Cardiac fibroblast (primary cell): ENCODE results near the gene SLC22A23.
A peak's percentile ranks its signal among the peaks of the same experiment; 100 is the strongest.

Source experiments
- DNase-seq, 2 donors: peaks; one replicate each; pipeline versions ENCODE4 v3.0.0 to v3.0.0-alpha.2; 2010; ENCODE audit warnings: low read depth in 2 of 2
- H3K4me3 ChIP-seq, 2 donors: replicated peaks in 1 of 2; 1 replicate in 1 of 2; 2 replicates in 1 of 2; pipeline ENCODE4 v1.5.1; 2011; ENCODE audit warnings: low read depth in 2 of 2, low read length in 2 of 2, mild to moderate bottlenecking in 2 of 2, moderate library complexity in 1 of 2
- TF ChIP-seq, protein P1 (sequence below): IDR thresholded peaks from one replicate; pipeline ENCODE4 v1.5.1; 2011; ENCODE audit warnings: low read depth, mild to moderate bottlenecking, low read length, inconsistent platforms

SLC22A23 gene

DNA sequence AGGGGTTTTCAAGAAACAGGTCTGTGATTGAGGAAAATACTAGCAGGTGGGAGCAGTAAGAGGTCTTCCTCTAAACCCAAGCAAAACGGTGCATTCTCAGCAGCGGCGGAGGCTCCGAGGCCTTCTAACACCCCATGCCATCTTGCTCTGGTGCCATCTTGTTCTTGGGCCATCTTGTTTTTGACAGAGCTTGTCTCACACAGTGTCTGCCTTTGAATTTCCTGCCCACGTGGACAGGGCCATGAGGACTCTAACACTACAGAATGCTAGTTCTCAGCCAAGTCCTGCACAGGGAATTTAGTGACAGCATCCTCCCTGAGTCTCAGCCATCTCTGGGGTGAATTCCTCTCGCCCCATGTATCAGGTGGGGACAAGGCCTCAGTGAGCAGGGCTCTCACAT lies 121.7 kb downstream of the SLC22A23 start:
- TF ChIP-seq, protein P1, sequence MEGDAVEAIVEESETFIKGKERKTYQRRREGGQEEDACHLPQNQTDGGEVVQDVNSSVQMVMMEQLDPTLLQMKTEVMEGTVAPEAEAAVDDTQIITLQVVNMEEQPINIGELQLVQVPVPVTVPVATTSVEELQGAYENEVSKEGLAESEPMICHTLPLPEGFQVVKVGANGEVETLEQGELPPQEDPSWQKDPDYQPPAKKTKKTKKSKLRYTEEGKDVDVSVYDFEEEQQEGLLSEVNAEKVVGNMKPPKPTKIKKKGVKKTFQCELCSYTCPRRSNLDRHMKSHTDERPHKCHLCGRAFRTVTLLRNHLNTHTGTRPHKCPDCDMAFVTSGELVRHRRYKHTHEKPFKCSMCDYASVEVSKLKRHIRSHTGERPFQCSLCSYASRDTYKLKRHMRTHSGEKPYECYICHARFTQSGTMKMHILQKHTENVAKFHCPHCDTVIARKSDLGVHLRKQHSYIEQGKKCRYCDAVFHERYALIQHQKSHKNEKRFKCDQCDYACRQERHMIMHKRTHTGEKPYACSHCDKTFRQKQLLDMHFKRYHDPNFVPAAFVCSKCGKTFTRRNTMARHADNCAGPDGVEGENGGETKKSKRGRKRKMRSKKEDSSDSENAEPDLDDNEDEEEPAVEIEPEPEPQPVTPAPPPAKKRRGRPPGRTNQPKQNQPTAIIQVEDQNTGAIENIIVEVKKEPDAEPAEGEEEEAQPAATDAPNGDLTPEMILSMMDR: no peak
- no peak for DNase-seq
- no peak overlapping the region for H3K4me3 ChIP-seq

DNA sequence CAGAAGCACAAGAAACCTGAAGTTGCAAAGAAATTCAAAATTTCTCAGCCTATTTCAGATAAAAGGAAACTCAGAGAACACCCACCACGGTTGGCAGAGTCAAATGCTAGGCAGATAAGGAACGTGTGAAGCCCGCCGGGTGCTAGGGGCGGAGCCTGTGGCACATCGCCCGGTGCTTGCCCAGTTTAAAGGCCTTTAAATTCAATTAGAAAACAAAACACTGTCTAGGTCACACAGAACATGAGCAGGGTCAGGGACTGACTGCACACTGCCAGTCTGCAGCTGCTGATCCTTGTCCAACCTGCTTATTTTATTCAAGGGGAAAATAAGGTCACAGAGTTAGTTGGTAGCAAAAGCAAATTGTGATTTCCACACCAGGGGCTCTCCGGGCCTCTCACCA lies 122.3 kb downstream of the SLC22A23 start:
- no peak overlapping the region for H3K4me3 ChIP-seq
- DNase-seq: no peak
- TF ChIP-seq, protein P1: no peak

DNA sequence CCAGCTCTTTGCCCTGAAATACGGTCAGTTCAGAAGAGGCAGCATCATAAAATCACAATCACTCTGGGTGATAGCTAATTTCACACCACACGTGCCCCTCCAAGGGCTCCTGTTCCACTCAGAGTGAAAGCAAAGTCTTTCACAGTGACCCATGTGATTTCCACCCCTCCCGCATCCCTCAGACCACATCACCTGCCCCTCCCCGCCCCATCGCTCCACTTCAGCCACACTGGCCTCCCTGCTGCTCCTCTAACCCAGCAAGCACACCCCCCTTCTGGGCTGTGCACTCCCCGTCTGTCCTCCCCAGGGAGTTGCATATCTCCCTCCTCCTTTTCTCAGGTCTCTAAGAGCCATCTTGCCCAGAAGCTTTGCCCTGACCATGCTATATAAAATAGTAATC lies 123.6 kb downstream of the SLC22A23 start:
- H3K4me3 ChIP-seq: no peak overlapping the region
- DNase-seq: no peak
- TF ChIP-seq, protein P1: no peak

DNA sequence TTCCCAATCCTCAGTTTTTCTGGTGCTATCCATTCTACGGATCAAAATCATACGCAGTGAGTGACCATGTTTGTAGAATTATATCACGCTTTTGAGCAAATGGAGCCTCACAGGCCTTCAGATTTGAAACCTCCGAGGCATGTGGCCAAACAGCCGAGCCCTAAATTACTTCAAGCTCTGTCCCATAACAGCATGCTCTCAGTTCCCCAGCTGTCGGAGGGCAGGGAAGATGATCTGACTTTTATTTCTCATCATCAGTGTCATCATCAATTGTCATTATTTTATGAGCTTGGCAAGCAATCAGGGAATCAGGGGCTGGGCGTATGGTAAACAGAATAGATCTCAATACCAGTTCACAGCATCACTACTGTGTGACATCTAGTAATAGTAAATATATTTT lies 124.9 kb downstream of the SLC22A23 start:
- no peak overlapping the region for H3K4me3 ChIP-seq
- TF ChIP-seq, protein P1: no peak
- DNase-seq: no peak

DNA sequence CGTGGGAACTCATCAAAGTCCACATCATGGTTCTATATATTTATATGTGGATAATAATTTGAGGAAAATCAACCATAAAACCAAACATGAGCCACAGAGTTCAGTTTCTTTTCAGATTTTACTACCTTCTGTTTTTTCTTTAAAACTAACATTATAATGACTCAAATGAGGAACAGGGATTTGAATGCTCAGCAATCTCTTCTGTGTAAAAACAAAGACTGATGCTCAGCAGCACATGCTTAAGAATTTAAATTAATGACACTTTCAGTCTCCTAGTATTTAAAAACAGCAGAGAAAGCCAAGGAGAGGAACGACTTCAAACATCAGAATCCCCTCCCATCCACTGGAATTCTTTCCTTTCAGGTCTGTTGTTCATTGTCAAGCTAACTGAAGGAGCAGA lies 125.4 kb downstream of the SLC22A23 start:
- TF ChIP-seq, protein P1: no peak

DNA sequence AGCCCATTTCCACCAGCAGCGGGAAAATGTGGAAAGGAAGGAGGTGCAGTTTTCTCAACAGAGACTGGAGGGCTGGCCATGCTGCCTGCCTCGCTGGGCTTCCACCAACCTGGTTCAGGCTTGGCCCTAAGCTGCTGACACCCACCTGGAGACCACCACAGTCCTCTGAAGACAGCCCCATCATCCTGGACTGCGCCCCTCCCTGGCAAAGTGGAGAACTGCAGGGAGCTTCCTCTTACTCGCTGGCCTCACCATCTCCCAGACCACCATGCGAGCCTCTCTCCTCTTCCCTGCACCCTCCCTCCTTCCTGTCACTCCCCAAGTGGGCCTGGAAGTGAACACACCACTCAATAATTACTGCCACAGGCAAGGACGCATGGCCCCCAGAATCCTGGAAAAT lies 126.7 kb downstream of the SLC22A23 start:
- DNase-seq: no peak
- TF ChIP-seq, protein P1: peak; percentile 8
- H3K4me3 ChIP-seq: no peak overlapping the region

More for the DNA sequence above, 125.4 kb downstream of the SLC22A23 start:
- H3K4me3 ChIP-seq: no peak overlapping the region
- DNase-seq: no peak

DNA sequence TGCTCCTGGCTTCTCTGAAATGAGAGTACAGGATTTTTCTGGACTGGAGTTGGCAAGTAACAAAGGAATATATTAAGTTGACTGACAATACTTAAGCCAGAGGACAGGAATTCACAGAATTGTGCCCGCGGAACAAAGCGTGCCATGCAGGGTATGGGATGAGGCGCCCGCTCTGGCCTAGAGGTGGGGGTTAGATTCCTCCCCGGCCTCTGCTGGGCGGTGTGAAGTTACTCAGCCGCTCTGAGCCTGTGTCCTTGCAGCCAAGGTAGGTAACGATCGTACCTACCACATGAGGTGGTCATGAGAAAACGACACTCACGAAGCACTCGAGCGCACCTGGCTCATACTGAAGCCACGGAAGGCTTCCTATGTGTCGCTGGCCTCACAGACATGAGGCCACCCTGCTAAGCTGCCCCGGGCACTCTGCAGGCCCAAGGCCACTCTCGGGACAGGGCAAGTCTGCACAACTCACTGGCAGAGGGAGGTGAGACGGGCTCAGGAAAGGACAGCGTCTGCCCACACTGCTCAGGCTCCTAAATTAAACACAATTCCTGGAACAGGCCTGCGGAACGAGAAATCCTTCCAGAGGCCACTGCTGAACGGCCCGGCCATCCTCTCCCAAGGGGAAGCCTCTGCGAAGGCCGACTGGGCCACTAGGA lies 127.3 kb downstream of the SLC22A23 start:
- no peak for DNase-seq
- H3K4me3 ChIP-seq: no peak overlapping the region
- TF ChIP-seq, protein P1: no peak
